OCI-LY3 (cell line): Measurements from ENCODE around the gene CNPY1.

Source experiments
- H2AFZ ChIP-seq: fragments of 200-600, 300-600 bp; shearing (Covaris generic); 2 replicates; pipeline ENCODE4 v1.6.0; 2014; ENCODE audit warnings: antibody characterized with exemption, low read depth, low read length
- H3K27ac ChIP-seq: fragments of 200-600, 300-600 bp; sonication (generic); 2 replicates; pipeline ENCODE4 v1.5.1; 2014; ENCODE audit warnings: mild to moderate bottlenecking, low read length, moderate library complexity, mixed read lengths
- H3K27me3 ChIP-seq: fragments of 200-600, 300-600 bp; sonication (generic); 2 replicates; pipeline ENCODE4 v1.6.1; 2014; ENCODE audit warnings: low read depth, low read length, mixed read lengths
- H3K36me3 ChIP-seq: fragments of 200-600, 300-600 bp; sonication (generic); replicated peaks from 2 replicates; pipeline ENCODE3; 2014; ENCODE audit warnings: low read depth, low read length, mixed read lengths
- H3K4me1 ChIP-seq: fragments of 300-600, 200-600 bp; sonication (generic); 2 replicates; pipeline ENCODE4 v1.6.1; 2014; ENCODE audit warnings: low read length, mixed read lengths
- H3K4me2 ChIP-seq: fragments of 200-600, 300-600 bp; sonication (generic); 2 replicates; pipeline ENCODE4 v1.6.1; 2014; ENCODE audit warnings: low read length, mixed read lengths
- H3K4me3 ChIP-seq: fragments of 300-600, 200-600 bp; sonication (generic); 2 replicates; pipeline ENCODE4 v1.5.1; 2014; ENCODE audit warnings: antibody characterized with exemption, mild to moderate bottlenecking, low read length, moderate library complexity
- H3K79me2 ChIP-seq: fragments of 300-600, 200-600 bp; shearing (Covaris generic); 2 replicates; pipeline ENCODE4 v1.6.1; 2014; ENCODE audit warnings: mild to moderate bottlenecking, low read length, mixed read lengths
- H3K9ac ChIP-seq: fragments of 300-600, 200-600 bp; shearing (Covaris generic); 2 replicates; pipeline ENCODE4 v1.6.0; 2014; ENCODE audit warnings: mild to moderate bottlenecking, low read length, moderate library complexity
- H3K9me3 ChIP-seq: fragments of 200-600, 300-600 bp; shearing (Covaris generic); 2 replicates; pipeline ENCODE4 v1.6.1; 2014; ENCODE audit warnings: low read length, mixed read lengths; ENCODE audit not compliant: insufficient read depth
- H4K20me1 ChIP-seq: fragments of 200-600, 300-600 bp; sonication (generic); 2 replicates; pipeline ENCODE4 v1.6.1; 2016; ENCODE audit warnings: low read length, mixed read lengths; ENCODE audit not compliant: insufficient read depth
- CTCF ChIP-seq: fragments of 200-600, 300-600 bp; sonication (generic); IDR thresholded peaks from 2 replicates; pipeline ENCODE4 v1.5.1; 2014; ENCODE audit warnings: antibody characterized with exemption, low read length, low read depth
- EZH2phosphoT487 ChIP-seq: fragments of 200-600 bp; shearing (Covaris generic); IDR thresholded peaks from 2 replicates; pipeline ENCODE4 v1.6.1; 2018; ENCODE audit warnings: antibody characterized with exemption, mixed run types, low read depth

The CNPY1 gene

GRCh38 chr7:155581954-155582353 lies 35.6 kb upstream of the CNPY1 start:
- Histone ChIP-seq H3K36me3 (no peaks in the 10 kb centered on the region), H3K79me2 (no peaks in the 10 kb centered on the region), H3K4me2 (no peak overlapping the region), H3K9me3 (no peaks in the 10 kb centered on the region), H3K27ac (no peak overlapping the region), H3K27me3 (peaks cover 4% of the 10 kb centered on the region; the same call in 1 of the 2 replicates), H2AFZ (no peak overlapping the region), H3K9ac (no peak overlapping the region), H3K4me3 (no peak overlapping the region), H4K20me1 (no peaks in the 10 kb centered on the region), H3K4me1 (no peaks in the 10 kb centered on the region)
- TF ChIP-seq CTCF (no peak), EZH2phosphoT487 (no peak)

- H3K4me1 ChIP-seq, result no peaks in the 10 kb centered on the region
Observed at GRCh38 chr7:155581107-155581830, 34.9 kb upstream of the CNPY1 start.

GRCh38 chr7:155580367-155580766 lies 34.0 kb upstream of the CNPY1 start:
- H4K20me1 ChIP-seq, result no peaks in the 10 kb centered on the region
- H3K9ac ChIP-seq, result no peak overlapping the region
- peaks cover 4% of the 10 kb centered on the region; the same call in 1 of the 2 replicates for H3K27me3 ChIP-seq
- no peak overlapping the region for H3K4me2 ChIP-seq
- TF ChIP-seq EZH2phosphoT487 (no peak), CTCF (no peak)
- no peak overlapping the region for H3K4me3 ChIP-seq
- no peaks in the 10 kb centered on the region for H3K79me2 ChIP-seq
- no peaks in the 10 kb centered on the region for H3K4me1 ChIP-seq
- H2AFZ ChIP-seq, result no peak overlapping the region
- no peaks in the 10 kb centered on the region for H3K9me3 ChIP-seq
- H3K36me3 ChIP-seq, result no peaks in the 10 kb centered on the region
- H3K27ac ChIP-seq, result no peak overlapping the region

More at GRCh38 chr7:155581107-155581830, 34.9 kb upstream of the CNPY1 start:
- Histone ChIP-seq H2AFZ (no peak overlapping the region), H4K20me1 (no peaks in the 10 kb centered on the region), H3K9ac (no peak overlapping the region), H3K4me3 (no peak overlapping the region), H3K27ac (no peak overlapping the region), H3K36me3 (no peaks in the 10 kb centered on the region), H3K79me2 (no peaks in the 10 kb centered on the region), H3K27me3 (peaks cover 4% of the 10 kb centered on the region; the same call in 1 of the 2 replicates), H3K9me3 (no peaks in the 10 kb centered on the region), H3K4me2 (no peak overlapping the region)
- TF ChIP-seq EZH2phosphoT487 (no peak), CTCF (no peak)

- Histone ChIP-seq H3K4me2 (no peak overlapping the region), H3K9ac (no peak overlapping the region), H3K27ac (no peak overlapping the region), H3K36me3 (no peaks in the 10 kb centered on the region), H3K9me3 (no peaks in the 10 kb centered on the region), H3K4me1 (no peaks in the 10 kb centered on the region), H3K79me2 (no peaks in the 10 kb centered on the region), H3K27me3 (peaks cover 9% of the 10 kb centered on the region; the same call in 1 of the 2 replicates), H3K4me3 (no peak overlapping the region), H2AFZ (no peak overlapping the region), H4K20me1 (no peaks in the 10 kb centered on the region)
- TF ChIP-seq EZH2phosphoT487 (no peak), CTCF (no peak)
Observed at GRCh38 chr7:155579565-155579964, 33.2 kb upstream of the CNPY1 start.
